Stimulated activated CD4-positive, alpha-beta T cell treated with anti-CD3 and anti-CD28 coated beads, Interleukin-12 subunit alpha, Interleukin-12 subunit beta, amount 100 ng/mL, for 24 hours (primary cell): ENCODE data around the gene ADGRG1.

Source experiments
- DNase-seq, 2 experiments: peaks; one replicate each; pipeline ENCODE4 v3.0.0-alpha.2; 2020; ENCODE audit warnings: low read depth in 2 of 2

The ADGRG1 gene

DNA sequence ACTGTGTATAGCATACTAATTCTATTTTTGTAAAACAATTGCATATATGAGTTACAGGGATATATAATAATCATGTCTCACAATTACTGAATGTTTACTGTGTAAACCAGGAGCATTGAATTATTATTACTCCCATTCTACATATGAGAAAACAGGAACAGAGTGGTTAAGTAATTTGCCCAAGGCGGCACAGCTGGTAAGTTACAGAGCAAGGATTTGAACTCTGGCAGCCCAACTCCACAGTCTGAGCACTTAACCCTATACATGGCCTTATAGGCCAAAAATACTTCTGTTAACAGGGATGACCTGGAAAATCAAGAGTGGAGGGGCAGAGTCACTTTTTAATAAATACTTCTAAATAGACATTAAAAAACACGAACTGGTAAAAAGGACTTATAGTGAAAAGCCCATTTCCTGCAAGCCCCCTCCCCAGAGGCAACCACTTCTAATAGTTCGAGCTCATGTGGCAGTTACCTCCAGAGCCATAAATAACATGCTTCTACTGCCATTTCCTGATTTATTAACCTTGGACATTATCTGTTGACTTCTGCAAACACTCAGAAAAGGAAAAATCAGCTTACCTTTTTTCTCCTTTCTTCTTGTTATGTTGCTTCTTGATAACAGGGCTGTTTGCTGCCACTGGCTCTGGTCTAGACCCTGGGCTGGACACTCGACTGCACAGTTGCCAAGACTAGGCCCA is 22.1 kb upstream of the ADGRG1 start:
- no peak for DNase-seq

DNA sequence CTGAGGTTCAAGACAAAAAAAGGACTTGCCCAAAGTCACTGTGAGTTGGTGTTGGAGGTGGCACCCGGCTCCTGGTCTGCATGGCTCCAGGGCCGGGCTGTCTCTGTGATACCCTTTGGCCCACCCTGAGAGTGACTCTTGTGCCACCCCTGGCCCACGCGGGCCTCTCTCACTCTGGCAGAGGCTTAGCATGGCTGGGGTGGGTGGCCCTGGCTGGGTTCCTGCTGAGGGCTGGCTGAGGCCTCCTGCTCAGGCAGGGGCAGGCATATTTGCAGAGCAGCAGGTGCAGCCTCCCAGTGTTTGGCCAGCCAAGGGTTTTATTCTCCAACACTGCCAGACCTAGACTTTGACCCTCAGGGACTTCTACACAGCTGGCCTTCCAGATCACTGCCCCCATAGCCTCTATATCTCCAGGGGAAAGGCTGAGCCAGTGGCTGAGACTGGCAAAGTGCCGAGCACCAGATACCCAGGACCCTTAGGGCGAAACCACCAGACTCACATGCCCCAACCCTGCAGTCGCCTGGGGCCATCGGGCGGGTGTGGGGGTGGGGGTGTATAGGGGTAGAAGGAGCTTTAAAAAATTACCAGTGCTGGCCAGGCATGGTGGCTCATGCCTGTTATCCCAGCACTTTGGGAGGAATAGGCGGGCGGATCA is 21.5 kb upstream of the ADGRG1 start:
- DNase-seq = no peak

DNA sequence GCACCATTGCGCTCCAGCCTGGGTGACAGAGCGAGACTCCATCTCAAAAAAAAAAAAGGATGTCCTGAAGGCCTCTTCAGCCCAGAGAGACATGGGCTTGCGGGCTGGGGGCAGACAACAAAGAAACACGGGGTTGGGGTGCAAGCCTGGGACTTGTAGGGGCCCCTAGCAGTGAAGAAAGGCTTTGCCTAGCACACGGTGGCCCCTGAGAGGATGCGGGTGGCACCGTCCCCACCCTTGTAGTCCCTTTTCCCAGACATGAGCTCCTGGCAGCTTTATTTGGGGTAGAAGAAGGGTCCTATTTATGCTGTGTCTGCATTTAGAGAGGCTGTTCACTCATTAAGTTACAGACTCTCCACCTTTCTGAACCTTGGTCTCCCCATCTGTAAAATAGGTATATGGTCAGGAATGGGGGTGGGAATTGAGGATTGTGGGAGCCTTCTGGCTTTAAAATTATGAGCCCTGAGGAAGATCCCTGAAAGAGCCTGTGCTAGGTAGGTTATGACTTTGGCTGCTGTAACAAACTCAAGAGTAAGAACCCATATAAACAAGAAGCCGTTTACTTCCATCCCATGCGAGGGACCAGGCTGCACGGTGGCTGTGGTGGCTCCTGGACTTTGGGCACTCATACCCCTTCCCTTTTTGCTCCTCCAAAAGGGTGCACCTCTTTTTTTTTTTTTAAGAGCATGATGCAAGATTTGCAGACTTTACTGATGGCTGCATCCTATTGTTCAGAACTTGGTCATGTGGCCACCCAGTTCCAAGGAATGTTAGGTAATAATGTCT is 20.6 kb upstream of the ADGRG1 start:
- DNase-seq = no peak

DNA sequence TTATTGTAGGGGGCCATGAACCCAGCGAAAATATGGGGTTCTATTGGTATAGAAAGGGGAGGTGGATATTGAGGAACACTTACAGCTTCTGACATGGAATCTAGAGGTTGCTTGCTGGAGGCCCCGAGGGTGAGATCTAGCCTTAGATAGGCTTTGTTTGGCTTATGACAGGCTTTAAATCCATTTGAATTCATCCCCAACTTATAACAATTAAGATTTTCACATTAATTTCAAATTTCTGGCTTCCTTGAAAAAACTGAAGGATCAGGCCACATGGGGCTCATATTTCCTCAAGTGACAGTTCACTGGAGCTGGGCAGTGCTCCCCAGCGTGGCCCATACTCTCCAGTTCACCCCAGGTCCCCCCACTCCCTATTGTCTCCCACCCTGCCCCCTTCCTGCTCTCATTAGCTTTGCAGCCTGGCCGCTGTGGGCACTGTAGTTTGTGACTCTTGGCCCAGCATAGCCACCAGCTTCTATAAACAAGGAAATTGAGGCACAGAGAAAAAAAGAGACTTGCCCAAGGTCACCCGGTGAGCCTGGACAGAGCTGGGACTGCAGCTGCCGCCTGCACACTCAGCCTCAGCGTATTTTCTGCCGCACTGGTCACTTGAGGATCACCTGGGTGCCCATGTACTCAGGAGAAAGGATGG is 19.8 kb upstream of the ADGRG1 start:
- no peak for DNase-seq

DNA sequence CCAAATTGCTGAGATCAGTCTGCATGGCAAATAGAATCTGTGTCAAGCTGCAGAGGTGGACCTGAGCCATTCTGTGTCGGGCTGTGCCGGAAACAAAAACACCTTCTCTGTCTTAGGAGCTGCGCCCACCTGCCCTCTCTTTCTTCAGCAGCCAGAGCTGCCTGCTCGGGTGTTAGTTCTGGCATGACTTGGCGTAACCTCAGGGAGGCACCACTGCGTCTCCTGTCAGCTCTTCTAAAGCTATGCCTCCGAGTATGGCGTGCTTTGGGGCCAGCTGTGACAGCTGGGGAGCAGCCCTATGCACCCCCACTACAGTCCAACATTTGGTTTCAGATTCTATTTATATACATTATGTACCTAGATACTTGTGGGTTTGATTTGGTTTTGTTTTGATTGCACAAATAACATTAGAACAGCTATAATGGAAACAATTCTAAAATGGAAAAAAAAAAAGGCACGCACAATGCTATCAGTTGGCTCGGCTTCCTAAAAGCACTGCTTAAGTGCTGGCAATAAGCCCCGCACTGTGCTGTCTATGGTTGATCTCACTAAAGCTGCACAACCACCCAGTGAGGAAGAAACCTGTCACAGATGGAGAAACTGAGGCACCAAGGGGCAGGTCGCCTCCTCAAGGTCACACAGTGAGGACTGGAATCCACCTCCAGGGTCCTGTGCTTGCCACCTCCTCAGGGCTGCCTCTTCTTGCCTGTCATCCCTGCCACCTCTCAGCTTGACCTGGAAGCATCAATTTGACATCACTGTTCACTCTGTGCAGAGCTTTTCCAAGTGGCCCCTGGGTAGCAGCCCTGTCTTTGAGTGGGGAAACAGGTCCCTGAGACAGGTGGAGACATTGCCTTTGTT is 18.7 kb upstream of the ADGRG1 start:
- peak; percentile 50 to 74 for DNase-seq

DNA sequence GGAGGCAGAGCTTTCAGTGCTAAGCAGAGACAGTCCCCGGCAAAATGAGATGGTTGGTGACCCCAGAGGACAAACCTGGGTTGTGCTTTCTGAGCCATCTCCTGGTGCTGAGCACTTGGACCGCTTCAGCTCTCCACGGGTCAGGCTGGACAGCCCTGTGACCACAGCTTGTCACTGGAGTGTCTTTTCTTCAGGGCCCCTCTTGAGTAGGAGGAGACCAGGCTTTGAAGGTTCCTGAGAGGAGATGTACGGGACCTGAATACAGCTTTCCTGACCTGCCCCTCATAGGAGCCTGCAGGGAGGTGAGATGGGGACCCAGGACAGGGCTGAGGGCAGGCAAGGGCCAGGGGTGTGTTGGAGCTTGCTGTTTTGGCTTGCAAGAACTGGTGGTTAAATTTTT is 17.8 kb upstream of the ADGRG1 start:
- DNase-seq = no peak

DNA sequence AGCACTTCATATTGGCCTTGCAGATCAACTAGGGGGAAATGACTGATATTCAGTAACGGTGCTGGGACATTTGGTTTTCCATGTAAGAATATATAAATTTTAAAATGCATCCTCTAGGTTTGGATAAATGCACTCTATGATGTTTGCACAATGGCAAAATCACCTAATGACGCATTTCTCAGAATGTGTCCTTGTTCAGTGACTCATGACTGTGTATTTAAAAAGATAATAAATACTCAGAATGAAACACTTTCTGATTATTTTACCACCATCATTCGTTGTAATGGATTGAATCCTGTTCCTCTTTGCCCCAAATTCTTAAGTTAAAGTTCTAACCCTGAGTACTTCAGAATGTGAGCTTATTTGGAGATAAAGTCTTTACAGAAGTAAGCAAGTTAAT is 17.2 kb upstream of the ADGRG1 start:
- no peak for DNase-seq

DNA sequence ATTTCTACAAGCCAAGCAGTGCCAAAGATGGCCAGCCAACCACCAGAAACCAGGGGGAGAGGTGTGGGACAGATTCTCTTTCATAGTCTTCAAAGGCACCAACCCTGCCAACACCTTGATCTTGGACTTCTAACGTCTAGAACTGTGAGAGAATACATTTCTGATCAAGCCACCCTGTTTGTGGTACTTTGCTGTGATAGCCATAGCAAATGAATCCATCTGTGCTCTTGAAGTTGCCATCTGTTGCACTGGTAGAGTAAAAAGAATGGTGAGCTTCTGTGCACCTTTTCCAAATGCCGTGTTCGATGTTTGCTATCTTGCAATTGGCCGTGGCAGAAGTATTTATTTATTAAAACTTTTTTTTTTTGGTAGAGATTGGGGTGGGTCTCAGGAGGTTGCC is 16.7 kb upstream of the ADGRG1 start:
- DNase-seq = no peak

DNA sequence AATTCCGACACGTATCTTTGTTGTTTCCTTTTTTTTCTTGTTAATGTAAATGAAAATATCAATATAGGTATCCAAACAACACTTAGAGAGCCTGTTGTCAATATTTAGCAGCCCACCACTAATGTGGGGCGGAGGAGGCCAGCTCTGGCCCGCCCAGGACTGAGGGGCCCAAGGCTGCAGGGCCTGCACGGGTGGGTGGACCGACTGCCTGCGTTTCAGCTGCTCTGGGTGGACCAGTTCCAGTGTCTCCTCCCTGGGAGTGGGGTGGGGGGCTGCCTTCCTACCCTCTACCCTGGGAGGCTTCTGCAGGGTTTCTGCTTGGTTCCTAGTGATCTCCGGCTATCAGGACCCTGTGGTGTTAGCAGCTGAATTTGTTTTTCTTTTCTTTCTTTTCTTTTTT is 15.9 kb upstream of the ADGRG1 start:
- DNase-seq = no peak

DNA sequence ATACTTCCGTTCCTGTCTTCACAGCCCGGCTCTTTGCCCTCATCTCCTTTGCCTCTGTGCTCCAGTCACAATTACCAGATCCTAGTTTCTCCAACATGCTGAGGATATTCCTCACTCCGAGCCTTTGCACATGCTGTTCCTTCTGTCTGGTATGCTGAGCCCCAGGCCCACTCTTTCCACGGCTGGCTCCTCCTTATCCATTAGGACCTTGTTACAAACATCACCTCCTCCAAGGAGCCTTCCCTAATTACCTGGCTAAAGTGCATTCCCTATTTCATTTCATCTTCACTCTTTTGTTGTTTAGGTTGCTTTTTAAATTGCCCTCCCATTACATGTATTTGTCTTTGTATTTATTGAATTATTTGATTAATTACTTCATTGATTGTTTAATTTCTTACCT is 14.9 kb upstream of the ADGRG1 start:
- DNase-seq = no peak

DNA sequence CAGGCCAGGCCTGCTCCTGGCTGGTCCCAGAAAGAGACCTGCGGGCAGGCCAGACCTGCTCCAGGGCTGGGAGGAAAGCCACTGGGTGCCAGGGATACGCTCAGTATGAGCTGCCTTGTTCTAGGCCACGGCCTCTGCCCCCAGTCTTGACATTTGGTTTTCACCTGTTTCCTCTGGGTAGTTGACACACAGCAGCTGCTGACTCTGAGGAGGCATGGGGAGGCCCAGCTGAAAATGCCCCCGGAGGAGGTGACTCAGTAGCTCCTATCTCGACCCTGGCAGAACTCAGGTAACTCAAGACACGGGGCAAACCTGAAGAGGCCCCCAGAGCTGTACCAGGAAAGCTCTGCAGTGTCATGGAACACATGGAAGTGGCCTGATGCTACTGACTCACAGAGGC is 13.9 kb upstream of the ADGRG1 start:
- peak in 1 of 2 experiments; percentile 24 for DNase-seq

DNA sequence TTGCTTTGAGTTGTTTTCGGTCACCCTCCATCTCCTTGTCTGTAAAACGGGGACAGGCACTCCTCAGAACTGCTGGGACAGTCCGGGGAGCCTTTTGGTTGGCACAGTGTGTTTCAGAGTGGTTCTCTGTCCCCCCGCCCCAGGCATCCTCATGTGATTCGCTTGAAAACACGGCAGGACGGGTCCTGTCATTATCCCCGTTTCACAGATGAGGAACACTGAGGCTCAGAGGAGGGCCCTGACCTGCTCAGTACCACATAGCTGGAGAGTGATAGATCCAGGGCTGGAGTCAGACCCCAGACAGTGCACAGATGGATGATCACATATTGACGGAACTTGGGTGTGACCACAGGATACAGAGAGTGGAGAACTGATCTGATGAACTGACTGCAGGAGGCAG is 13.5 kb upstream of the ADGRG1 start:
- no peak for DNase-seq

DNA sequence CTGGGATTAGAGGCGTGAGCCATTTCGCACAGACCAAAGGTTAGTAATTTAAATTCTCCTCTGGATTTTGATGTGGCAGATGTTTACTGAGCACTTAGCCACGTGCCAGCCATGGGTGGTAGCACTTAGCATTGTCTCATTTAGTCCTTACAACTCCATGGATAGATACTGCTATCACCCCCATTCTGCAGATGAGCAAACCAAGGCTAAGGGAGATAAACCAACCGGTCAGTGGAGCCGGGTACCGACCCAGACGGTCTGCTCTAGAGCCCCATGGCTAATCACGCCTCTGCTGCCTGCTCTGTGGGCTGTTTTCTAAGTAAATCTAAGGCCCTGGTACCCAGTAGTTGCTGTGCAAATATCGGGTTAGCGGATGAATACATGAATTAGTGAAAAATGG is 12.6 kb upstream of the ADGRG1 start:
- no peak for DNase-seq

DNA sequence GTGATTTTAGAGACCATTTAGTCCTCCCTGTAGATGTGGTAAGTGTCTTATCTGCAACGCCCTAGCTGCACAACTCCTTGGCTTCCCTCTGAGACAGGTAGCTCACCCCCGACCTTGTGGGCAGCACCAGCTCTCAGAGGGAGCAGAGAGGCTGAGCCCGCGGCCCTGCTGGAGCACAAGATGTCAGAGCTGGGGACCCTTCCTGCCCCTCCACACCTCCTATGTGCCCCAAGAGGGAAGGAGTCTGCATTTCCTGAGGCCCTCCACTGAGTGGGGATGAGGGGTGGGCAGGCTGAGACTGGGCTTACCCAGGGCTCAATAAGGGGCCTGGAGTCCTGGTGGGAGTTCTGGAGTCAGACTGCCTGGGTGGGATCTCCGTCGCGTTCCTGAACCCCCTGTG is 12.2 kb upstream of the ADGRG1 start:
- no peak for DNase-seq

DNA sequence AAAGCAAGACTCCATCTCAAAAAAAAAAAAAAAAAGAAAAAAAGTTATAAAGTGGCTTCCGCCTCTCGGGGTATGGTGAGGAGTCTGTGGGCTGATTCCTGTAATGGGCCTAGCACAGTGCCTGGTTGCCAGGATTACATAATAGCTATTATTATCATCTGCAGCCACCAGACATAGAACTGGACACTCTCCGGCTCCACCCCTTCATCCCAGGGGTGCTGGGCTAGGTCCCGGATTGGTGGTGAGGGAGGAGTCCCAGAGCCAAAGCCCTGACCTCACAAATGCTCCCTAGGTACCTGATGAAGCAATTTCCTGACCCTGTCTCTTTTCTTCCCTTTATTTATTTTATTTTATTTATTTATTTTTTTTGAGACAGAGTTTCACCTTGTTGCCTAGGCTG is 11.6 kb upstream of the ADGRG1 start:
- no peak for DNase-seq

DNA sequence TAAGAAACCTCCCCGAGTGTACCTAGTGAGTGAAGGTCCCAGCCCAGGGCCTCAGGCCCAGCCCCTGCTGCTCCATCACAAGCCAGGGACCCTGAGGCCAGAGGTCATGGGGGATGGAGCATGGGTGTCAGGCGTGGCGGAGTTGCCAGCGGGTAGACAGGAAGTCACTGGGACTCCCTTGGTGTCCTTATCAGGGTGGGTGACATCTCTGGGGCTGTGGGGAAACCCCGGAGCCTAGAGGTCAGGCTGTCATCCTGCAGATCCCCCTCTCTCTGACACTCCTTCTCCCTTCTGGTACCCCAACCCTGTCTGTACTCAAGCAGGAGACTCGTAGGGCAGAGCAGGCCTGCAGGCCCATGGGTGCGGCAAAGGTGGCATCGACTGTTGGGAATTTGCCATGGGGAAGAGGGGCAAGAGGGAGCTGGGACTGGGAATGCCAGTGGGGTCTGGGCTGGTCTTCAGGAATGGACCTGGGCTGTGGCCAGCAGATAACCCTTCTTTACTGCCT is 10.8 kb upstream of the ADGRG1 start:
- DNase-seq = no peak

DNA sequence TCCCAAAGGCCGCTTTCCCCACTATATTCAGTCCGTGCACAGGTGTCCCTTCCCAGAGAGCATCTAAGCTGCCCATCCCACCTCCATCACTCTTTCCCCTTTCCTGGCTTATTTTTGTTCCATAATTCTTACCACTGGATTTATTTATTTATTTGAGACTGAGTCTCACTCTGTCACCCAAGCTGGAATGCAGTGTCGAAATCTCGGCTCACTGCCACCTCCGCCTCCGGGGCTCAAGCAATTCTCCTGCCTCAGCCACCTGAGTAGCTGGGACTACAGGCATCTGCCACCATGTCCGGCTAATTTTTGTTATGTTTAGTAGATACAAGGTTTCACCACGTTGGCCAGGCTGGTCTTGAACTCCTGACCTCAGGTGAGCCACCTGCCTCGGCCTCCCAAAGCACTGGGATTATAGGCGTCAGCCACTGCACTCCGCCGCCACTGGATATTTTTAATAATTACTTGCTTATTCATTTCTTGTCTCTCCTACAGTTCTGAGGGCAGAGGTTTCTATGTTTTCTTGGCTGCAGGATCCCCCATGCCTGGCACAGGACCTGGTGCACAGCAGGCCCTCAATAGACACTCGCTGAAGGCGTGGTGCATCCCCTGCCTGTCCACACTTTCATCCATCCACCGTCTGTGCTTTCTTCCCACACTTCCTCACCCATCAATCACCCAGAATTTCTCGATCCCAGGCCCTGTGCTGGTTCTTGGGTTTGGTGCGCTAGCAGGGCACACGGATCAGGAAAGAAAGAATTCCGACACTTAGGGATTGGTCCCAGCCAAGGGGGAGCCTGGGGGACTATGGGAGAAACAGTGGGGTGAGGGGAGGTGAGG is 9.9 kb upstream of the ADGRG1 start:
- no peak for DNase-seq

DNA sequence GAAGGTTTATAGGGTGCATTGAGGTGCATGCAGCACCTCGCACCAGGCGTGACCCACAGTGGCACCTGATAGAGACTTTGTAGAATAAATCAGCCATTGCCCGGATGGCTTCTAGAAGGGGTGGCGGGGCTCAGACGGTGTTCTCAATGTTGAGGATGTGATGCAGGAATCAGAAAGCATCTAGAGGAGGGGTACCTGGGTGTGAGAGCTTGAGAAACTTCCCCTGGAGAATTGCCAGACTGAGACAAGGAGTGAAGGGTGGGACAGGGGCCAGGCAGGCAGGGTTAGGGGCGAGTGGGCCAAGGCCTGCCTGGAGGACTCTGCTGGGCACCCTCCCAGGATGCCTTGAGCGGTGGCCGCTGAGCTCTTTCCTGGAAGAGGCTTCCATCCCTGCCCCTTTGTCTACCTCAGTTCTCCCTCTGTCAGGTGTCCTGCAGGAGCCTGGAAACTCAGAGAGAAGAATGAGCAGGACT is 9.3 kb upstream of the ADGRG1 start:
- DNase-seq = no peak

DNA sequence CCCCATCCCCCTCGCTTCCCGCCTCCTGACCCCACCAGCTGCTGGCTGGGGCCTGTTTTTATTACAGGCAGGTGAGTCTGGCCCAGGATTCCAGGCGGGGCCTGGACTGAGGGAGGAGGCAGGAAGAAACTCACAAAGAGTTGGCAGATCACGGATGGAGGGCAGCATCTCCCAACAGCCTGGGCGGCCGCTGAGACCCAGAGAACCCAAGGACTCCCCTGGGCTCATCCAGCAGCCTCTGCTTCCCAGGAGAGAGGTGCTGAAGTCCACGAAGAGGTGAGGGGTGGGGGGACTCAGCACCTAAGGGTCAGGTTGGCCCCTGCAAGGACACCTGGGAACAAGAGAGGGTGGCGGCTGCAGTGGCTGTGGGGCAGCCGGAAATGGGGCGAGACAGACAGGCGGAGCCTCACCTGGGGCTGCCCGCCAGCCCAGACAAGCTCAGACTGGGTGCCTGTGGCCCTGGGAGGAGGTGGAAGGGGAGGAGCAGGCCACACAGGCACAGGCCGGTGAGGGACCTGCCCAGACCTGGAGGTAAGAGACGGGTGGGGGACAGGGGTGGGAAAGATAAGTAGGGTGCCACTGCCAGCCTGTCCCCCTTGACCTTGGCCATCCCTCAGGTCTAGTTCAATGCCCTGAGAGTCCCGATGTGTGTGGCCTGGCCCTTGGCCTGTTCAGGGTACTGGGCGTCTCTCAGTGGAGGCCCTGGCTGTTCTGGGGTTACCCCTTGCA is 8.7 kb upstream of the ADGRG1 start:
- no peak for DNase-seq
